ENCODE measurements around the gene HMCN1.
"Not testable (repeated sequence)": the region's sequence is repeated elsewhere in the genome, so short reads cannot be mapped to it uniquely, and the experiment has no call there.

The HMCN1 gene

GRCh38 chr1:185860311-185860710 lies 126.1 kb downstream of the HMCN1 start:
- DNase-seq: no peak

- no peak for DNase-seq
Measured at GRCh38 chr1:185860859-185861258, 126.7 kb downstream of the HMCN1 start.

DNA sequence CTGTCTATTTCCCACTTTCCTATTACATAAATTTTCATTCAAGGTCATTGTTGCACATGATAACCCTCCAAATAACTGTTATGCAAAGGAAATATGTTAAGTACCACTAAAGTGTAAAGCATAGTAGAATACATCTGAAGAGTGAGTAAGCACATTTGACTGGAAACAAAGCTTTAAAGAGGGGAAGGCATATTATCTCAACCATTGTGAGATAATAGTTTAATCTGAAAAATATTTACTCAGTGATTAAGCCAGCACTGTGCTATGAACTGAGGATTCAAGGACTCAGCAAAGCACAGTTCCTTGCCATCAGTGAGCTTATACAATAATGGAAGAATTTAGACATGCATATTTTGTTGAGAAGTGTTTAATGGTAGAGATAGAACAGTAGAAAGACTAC lies 127.4 kb downstream of the HMCN1 start:
- no peak for DNase-seq

GRCh38 chr1:185862235-185862634 lies 128.0 kb downstream of the HMCN1 start:
- DNase-seq: no peak

DNA sequence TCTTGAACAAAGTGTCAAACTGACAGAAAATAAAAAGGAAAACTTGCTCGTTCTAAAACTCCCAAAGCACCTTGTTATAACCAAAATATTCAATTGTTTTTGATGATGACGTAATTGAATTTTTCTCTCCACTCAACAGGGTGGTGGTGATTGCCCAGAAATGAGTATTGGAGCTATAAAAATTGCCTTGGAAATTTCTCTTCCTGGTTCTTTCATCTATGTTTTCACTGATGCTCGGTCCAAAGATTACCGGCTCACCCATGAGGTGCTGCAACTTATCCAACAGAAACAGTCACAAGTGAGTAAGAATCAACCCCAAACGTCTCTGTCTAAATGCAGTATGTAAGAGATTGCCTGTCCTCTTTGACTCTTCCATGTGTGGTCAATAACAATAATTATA lies 130.1 kb downstream of the HMCN1 start:
- no peak for DNase-seq

GRCh38 chr1:185864889-185865517 lies 130.8 kb downstream of the HMCN1 start:
- no peak for DNase-seq

DNA sequence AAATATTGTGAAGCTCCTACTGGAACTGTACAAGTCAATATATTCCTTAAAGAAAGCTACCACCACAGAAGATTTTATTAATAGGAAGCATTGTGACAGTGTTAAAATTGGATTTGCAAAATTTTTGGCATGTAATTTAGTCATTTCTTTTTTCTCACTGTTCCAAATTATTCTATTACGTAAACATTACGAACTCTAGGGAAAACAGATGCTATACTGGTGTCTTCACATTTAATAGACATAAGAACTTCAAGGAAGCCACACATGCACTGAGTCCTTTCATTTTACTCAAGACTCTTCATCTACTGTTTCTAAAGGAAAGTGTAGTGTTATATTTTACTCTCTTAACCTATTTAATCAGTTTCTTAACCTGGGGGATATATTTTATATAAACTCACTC lies 135.4 kb downstream of the HMCN1 start:
- DNase-seq: no peak

DNA sequence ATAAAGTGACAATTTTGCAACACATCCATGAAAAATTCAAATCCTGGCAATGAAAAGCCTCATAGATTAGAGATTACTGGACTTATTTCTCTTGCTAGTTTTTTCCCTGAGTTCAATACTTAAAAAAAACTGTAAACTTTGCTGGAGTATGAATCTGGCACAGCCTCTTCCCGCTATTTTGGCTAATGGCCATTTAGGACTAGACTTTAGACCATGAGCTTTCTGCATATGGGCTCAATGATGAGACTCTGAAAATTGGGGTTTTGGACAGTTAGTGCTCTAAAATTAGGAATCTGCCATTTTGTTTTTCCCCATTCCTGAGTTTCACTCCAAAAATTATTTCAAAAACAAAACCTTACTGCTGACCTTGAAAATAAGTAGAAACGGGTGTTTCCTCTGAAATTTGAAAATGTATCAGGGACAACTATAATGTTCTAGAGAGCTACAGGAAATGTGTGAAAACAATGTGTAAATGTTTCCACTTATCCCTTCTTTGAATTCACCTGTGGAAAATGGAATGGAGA lies 137.5 kb downstream of the HMCN1 start:
- DNase-seq: no peak

DNA sequence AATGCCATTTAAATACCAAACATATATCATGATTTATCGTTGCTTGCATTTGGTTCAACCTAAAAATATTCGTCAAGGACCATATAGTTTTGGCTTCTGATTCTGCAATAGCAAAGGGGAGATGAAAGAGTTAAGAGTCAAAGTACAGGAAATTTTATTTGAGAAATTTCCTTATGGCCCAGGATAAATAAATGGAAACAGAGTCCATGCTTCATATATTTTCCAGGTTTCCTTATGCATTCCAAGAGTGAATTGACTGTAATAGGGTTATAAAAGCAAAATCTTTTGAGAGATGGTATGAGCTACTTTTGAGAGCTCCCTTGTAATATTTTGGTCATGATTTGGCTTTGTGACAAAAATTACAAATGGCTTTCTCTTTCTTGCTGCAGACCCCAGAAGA lies 140.1 kb downstream of the HMCN1 start:
- no peak for DNase-seq

DNA sequence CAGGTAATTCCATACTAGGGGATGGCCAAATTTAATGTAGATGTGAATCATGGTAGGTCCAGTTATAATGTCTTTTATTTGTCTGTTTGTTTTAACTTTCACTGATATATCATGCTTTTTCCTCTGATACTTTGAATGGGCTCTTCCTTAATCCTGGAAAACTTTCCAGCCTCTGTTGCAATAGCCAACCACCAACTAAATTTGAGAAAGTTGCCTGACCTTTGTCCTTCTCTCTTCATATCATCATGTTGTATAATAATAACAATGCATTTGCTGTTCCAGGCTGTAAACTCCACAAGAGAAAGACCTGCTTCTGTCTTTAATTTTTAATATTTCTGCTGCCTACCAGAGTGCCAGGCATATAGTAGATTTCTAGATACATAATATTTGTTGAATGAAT lies 146.1 kb downstream of the HMCN1 start:
- DNase-seq: no peak

DNA sequence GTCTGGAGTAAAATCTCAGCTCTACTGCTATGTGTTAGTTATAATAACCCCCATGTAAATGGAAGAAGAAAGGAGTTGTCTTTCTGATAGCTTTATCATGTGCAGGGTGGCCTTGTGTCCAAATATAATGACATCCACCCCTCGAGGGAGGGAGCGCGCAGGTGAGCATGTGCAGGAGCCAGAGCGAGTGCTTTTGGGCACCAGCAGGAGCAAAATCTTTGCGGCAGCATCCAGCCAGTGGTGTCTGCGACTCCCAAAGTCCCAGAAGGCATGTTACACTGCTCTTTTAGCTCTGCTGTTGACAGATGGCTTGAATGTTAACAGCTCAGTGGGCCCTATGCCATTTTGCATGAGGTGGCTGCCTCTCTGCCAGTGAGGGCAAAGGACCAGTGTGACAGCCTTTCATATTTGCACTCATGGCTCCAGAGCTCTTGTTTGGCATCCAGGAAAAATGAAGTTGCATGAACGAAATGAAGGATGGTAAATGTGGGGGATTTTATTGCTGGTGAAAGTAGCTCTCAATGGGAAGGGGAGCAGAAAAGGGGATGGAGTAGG lies 146.7 kb downstream of the HMCN1 start:
- no peak for DNase-seq

GRCh38 chr1:185886046-185886445 lies 151.9 kb downstream of the HMCN1 start:
- no peak for DNase-seq

GRCh38 chr1:185886671-185887070 lies 152.5 kb downstream of the HMCN1 start:
- DNase-seq: no peak

GRCh38 chr1:185892831-185893403 lies 158.7 kb downstream of the HMCN1 start:
- not testable (repeated sequence) for DNase-seq

- DNase-seq: no peak
Measured at GRCh38 chr1:185894791-185895190, 160.6 kb downstream of the HMCN1 start.

GRCh38 chr1:185895208-185895900 lies 161.2 kb downstream of the HMCN1 start:
- DNase-seq: no peak

DNA sequence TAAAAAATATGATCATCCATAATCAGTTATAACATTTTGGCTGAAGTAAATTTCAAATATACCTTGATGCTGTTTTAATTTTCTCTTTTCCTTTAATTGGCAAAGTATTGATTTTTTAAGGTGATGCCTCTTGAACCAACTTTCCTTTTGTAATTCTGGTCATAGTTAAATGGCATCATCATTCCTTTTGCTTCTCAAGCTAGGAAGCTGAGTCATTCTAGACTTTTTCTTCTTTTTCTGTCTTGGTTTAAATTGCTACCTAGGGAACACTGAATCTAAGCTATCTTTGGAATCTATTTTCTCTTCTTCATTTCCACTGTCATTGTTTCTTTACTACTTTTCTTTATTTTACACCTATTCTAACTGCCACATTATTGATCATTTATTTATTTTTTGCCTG lies 162.7 kb downstream of the HMCN1 start:
- no peak for DNase-seq

DNA sequence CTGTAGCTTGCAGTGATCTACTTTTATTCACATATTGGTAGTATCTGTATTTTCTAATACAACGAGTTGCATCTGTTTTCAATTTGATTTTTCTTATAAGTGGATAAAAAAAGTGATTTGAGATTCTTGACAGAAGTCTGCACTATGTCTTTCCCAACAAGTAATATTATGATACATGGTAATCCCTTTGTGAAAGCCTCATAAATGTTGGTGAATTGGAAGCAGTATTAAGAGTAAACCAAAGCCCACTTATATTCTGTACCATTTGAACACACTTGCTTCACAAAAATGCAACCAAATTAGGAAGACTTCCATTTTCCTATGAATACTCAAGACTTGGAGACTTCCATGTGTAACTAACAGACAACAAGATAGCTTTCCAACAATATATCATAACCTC lies 172.0 kb downstream of the HMCN1 start:
- no peak for DNase-seq

DNA sequence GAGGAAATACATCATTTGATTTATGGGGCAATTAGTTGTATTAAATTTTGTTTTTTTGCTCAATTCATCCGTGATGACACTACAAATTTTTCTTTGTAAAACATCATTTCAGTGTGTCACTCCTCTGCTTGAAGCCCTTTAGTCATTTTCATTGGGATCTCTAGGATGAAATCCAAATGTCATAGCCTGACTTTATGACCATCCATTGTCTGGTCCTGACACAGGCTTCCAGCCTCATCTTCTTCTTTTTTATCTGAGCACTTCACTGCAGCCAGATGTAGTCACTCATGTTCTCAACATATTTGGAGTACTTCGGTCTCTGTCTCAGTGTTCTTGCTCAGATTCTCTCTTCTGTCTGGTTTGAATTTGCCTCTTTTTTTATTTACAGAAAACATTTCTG lies 173.1 kb downstream of the HMCN1 start:
- no peak for DNase-seq

DNA sequence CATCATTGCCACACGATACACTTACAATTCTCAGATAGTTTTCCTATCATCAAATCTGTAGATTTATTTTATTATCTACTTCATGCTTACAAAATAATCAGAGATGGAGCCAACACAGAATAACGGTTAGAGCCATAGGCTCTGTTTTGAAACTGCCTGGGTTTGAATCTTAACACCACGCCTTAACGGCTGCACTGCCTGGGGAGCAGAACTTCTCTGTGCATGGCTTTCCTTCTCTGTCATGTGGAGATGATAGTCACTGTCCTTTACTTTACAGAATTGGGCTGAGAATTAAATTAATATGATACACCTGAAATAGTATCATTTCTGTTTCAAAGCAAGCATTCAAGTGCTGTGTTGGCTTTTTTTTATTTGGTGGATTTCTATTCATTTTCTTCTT lies 177.8 kb downstream of the HMCN1 start:
- DNase-seq: no peak

DNA sequence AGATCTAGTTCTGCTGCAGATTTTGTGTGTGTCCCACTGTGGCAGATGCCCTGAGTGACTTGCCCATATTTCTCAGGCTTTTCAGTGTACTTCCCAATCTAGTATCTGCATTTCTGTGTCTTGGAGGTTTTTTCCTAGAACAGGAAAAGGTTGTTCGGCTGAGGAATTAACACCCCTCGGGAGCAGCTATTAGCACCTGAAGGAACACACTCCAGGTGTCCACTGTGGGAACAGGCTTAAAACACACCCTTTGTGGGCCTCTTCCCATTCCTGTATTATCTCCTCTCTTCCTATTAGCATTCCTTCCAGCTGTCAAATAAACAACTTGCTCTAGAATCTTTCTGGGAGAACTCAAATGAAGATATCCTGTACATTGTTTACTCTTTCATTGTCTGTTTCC lies 178.3 kb downstream of the HMCN1 start:
- no peak for DNase-seq

- DNase-seq: no peak
Measured at GRCh38 chr1:185914089-185914488, 179.9 kb downstream of the HMCN1 start.

- DNase-seq: no peak
Measured at GRCh38 chr1:185916861-185917260, 182.7 kb downstream of the HMCN1 start.

DNA sequence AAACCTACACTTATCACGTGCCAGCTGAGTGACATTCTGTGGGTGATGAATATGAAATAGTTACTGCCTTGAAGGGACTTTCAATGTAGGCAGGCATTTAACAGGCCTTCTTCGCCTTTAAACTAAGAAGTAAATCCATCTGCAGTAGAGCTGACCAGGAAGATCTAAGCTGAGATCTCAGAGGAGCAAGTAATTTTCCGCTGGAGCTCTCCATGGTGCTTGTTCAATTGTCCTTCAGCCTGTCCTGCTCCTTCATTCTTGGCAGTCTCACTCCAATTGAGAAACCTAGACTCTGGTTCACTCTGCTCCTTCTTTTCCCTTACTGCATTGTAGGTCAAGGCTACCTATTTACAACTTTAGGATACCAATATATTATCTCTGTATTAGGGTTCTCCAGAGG lies 183.5 kb downstream of the HMCN1 start:
- DNase-seq: no peak

All from NCI-H1436 treated with DMSO at 0.1 percent for 48 hours (cell line).